Measurements from ENCODE around the gene MTRR.

The MTRR gene

GRCh38 chr5:7902201-7902600, 33.3 kb downstream of the MTRR start:
- Histone ChIP-seq H4K20me1 (ENCODE audit: insufficient read depth, low read length) (no peaks in the 10 kb centered on the region), H3K79me2 (ENCODE audit: insufficient read depth, low read length) (no peaks in the 10 kb centered on the region), H3K9me3 (ENCODE audit: insufficient read depth, low read length, severe bottlenecking) (peaks cover 3% of the 10 kb centered on the region), H3K9ac (ENCODE audit: low read depth, low read length) (no peak overlapping the region), H3K36me3 (ENCODE audit: insufficient read depth, low read length) (peaks cover 58% of the 10 kb centered on the region), H3K4me2 (ENCODE audit: insufficient read depth, low read length) (no peak overlapping the region), H3K4me3 (ENCODE audit: low read depth in 1 of 2, low read length in 2 of 2) (no peak overlapping the region), H3K27ac (ENCODE audit: low read length) (no peak overlapping the region), H2AFZ (ENCODE audit: low read depth, low read length) (no peak overlapping the region), H3K27me3 (ENCODE audit: insufficient read depth, low read length, poor library complexity) (no peaks in the 10 kb centered on the region), H3K4me1 (ENCODE audit: insufficient read depth, low read length) (no peaks in the 10 kb centered on the region)
- TF ChIP-seq, protein P1, sequence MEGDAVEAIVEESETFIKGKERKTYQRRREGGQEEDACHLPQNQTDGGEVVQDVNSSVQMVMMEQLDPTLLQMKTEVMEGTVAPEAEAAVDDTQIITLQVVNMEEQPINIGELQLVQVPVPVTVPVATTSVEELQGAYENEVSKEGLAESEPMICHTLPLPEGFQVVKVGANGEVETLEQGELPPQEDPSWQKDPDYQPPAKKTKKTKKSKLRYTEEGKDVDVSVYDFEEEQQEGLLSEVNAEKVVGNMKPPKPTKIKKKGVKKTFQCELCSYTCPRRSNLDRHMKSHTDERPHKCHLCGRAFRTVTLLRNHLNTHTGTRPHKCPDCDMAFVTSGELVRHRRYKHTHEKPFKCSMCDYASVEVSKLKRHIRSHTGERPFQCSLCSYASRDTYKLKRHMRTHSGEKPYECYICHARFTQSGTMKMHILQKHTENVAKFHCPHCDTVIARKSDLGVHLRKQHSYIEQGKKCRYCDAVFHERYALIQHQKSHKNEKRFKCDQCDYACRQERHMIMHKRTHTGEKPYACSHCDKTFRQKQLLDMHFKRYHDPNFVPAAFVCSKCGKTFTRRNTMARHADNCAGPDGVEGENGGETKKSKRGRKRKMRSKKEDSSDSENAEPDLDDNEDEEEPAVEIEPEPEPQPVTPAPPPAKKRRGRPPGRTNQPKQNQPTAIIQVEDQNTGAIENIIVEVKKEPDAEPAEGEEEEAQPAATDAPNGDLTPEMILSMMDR (IDR thresholded peaks at IDR 0.05; ENCODE audit: borderline replicate concordance, extremely low read depth, low read length, poor library complexity, severe bottlenecking) = no peak
- TF ChIP-seq EZH2 (IDR thresholded peaks at IDR 0.05; ENCODE audit: borderline replicate concordance, low read depth, low read length, severe bottlenecking) = no peak
- ATAC-seq (ENCODE audit: insufficient read depth, low read depth) (no peak), DNase-seq (no peak)

- peaks cover 51% of the 10 kb centered on the region for H3K36me3 ChIP-seq (ENCODE audit: insufficient read depth, low read length)
- ATAC-seq (ENCODE audit: insufficient read depth, low read depth) = no peak
Observed at GRCh38 chr5:7902666-7903625, 34.0 kb downstream of the MTRR start.

DNA sequence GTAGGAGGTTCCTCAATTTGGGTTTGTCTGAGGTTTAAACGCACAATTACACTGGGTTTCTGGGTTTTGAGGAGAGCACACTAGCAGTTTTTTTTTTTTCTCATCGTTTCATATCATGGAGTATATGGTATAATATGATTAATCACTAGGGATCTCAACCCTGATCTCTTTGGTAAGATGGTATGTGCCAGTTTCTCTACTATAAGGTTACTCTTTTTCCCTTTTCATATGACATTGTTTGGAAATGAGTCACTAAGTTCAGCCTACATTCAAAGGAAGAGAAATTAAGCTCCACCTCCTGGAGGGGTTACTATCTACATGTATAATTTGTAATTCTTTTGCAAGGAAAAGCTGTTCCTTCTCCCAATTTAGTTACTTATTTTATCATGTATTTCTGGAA, 35.2 kb downstream of the MTRR start:
- Histone ChIP-seq H3K27me3 (ENCODE audit: insufficient read depth, low read length, poor library complexity) (no peaks in the 10 kb centered on the region), H3K36me3 (ENCODE audit: insufficient read depth, low read length) (peaks cover 44% of the 10 kb centered on the region), H3K9ac (ENCODE audit: low read depth, low read length) (no peak overlapping the region), H3K4me1 (ENCODE audit: insufficient read depth, low read length) (no peaks in the 10 kb centered on the region), H3K79me2 (ENCODE audit: insufficient read depth, low read length) (no peaks in the 10 kb centered on the region), H3K4me2 (ENCODE audit: insufficient read depth, low read length) (no peak overlapping the region), H3K27ac (ENCODE audit: low read length) (no peak overlapping the region), H2AFZ (ENCODE audit: low read depth, low read length) (no peak overlapping the region), H4K20me1 (ENCODE audit: insufficient read depth, low read length) (no peaks in the 10 kb centered on the region), H3K9me3 (ENCODE audit: insufficient read depth, low read length, severe bottlenecking) (peaks cover 14% of the 10 kb centered on the region), H3K4me3 (ENCODE audit: low read depth in 1 of 2, low read length in 2 of 2) (no peak overlapping the region)
- no peak for ATAC-seq (ENCODE audit: insufficient read depth, low read depth)
- TF ChIP-seq EZH2 (IDR thresholded peaks at IDR 0.05; ENCODE audit: borderline replicate concordance, low read depth, low read length, severe bottlenecking) = no peak
- TF ChIP-seq, protein P1 (IDR thresholded peaks at IDR 0.05; ENCODE audit: borderline replicate concordance, extremely low read depth, low read length, poor library complexity, severe bottlenecking) = no peak
- no peak for DNase-seq

More at GRCh38 chr5:7902666-7903625, 34.0 kb downstream of the MTRR start:
- Histone ChIP-seq H3K9me3 (ENCODE audit: insufficient read depth, low read length, severe bottlenecking) (peaks cover 8% of the 10 kb centered on the region), H3K27ac (ENCODE audit: low read length) (no peak overlapping the region), H3K9ac (ENCODE audit: low read depth, low read length) (no peak overlapping the region), H4K20me1 (ENCODE audit: insufficient read depth, low read length) (no peaks in the 10 kb centered on the region), H2AFZ (ENCODE audit: low read depth, low read length) (no peak overlapping the region), H3K79me2 (ENCODE audit: insufficient read depth, low read length) (no peaks in the 10 kb centered on the region), H3K4me3 (ENCODE audit: low read depth in 1 of 2, low read length in 2 of 2) (no peak overlapping the region), H3K4me2 (ENCODE audit: insufficient read depth, low read length) (no peak overlapping the region), H3K27me3 (ENCODE audit: insufficient read depth, low read length, poor library complexity) (no peaks in the 10 kb centered on the region), H3K4me1 (ENCODE audit: insufficient read depth, low read length) (no peaks in the 10 kb centered on the region)
- TF ChIP-seq, protein P1 (IDR thresholded peaks at IDR 0.05; ENCODE audit: borderline replicate concordance, extremely low read depth, low read length, poor library complexity, severe bottlenecking) = no peak
- TF ChIP-seq EZH2 (IDR thresholded peaks at IDR 0.05; ENCODE audit: borderline replicate concordance, low read depth, low read length, severe bottlenecking) = no peak
- no peak for DNase-seq

All from DND-41 (cell line).